ENCODE data around the gene DYRK1A.

DYRK1A gene

DNA sequence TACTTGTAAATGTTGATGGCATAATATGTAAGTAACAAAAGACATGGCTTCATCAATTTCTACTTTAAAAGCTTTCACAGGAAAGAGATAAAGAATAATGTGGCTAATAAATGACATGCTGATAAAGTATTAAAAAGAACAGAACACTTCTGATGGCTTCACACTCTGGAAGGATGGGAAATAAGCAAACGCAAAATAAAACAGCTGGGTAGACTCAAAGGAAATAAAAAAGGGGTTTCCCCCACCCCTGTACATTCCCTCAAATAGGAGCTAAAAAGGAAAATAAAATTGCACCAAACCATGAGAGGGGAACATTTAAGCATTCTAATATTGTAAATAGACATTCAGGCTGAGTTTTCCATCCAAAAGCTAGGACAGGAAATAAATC is 27.0 kb upstream of the DYRK1A start:
- H3K36me3 ChIP-seq (replicated peaks; ENCODE audit: insufficient read depth, low read length) = no peaks in the 10 kb centered on the region
- no peaks in the 10 kb centered on the region for H3F3A ChIP-seq (ENCODE audit: insufficient read depth, low read length)
- H3K27ac ChIP-seq (ENCODE audit: low read length) = no peak overlapping the region
- no peaks in the 10 kb centered on the region for H4K20me1 ChIP-seq (ENCODE audit: insufficient read depth, low read length)
- H3K9me2 ChIP-seq (replicated peaks; ENCODE audit: insufficient read depth, low read length) = no peaks in the 10 kb centered on the region
- no peaks in the 10 kb centered on the region for H3K4me1 ChIP-seq (ENCODE audit: low read length)
- DNase-seq = no peak
- no peaks in the 10 kb centered on the region for H3K9me3 ChIP-seq (replicated peaks; ENCODE audit: insufficient read depth, low read length)
- no peak overlapping the region for H2AFZ ChIP-seq (ENCODE audit: low read length)
- H3K9ac ChIP-seq (ENCODE audit: low read length) = no peak overlapping the region
- no peaks in the 10 kb centered on the region for H3K27me3 ChIP-seq (replicated peaks; ENCODE audit: insufficient read depth, low read length)
- no peaks in the 10 kb centered on the region for H3K79me2 ChIP-seq (ENCODE audit: low read length)
- H3K4me2 ChIP-seq (ENCODE audit: low read depth, low read length) = no peak overlapping the region
- no peak overlapping the region for H3K4me3 ChIP-seq (ENCODE audit: low read length)
- TF ChIP-seq, protein P1, sequence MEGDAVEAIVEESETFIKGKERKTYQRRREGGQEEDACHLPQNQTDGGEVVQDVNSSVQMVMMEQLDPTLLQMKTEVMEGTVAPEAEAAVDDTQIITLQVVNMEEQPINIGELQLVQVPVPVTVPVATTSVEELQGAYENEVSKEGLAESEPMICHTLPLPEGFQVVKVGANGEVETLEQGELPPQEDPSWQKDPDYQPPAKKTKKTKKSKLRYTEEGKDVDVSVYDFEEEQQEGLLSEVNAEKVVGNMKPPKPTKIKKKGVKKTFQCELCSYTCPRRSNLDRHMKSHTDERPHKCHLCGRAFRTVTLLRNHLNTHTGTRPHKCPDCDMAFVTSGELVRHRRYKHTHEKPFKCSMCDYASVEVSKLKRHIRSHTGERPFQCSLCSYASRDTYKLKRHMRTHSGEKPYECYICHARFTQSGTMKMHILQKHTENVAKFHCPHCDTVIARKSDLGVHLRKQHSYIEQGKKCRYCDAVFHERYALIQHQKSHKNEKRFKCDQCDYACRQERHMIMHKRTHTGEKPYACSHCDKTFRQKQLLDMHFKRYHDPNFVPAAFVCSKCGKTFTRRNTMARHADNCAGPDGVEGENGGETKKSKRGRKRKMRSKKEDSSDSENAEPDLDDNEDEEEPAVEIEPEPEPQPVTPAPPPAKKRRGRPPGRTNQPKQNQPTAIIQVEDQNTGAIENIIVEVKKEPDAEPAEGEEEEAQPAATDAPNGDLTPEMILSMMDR (IDR thresholded peaks at IDR 0.05; ENCODE audit: low read length) = no peak
- TF ChIP-seq EZH2 (optimal IDR thresholded peaks at IDR 0.05; ENCODE audit: low read depth, low read length) = no peak
- no peak for TF ChIP-seq EZH2phosphoT487 (IDR thresholded peaks at IDR 0.05; ENCODE audit: low read length)

DNA sequence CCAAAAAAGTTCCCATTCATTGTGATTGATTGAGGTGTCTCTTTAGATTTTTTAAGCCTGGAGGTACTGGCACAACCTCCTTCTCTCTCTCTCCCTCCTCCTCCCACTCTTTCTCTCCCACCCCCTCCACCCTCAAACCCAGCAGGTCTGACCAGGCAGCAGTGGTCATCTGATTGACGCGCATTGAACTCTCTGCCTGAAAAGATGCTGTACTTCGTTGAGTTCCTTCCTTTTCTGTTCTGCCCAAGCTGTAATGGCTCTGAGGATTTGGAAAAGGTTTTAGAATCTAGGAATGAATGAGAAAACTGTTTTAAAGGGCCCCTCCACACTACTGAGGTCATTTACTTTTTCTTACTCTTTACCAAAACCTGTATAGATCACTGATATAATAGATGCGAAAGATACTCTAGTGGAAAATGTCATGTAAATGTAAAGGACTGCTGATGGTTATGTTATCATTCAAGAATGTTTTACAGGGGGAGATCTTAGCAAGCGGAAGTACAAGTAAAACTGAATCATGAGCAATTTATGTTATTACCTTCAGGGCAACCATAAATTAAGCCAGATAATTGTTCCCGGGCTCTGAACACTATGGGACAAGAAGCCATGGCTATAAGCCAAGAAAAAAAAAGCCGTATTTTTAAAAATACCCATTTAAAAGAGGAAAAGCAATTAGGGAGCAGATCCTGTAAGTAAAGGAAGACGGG is 25.2 kb upstream of the DYRK1A start:
- Histone ChIP-seq H3K36me3 (replicated peaks; ENCODE audit: insufficient read depth, low read length) (no peaks in the 10 kb centered on the region; the same call in 1 of the 2 replicates), H3F3A (ENCODE audit: insufficient read depth, low read length) (no peaks in the 10 kb centered on the region), H3K9me2 (replicated peaks; ENCODE audit: insufficient read depth, low read length) (no peaks in the 10 kb centered on the region), H3K4me3 (ENCODE audit: low read length) (no peak overlapping the region), H2AFZ (ENCODE audit: low read length) (no peak overlapping the region), H3K9ac (ENCODE audit: low read length) (no peak overlapping the region), H3K79me2 (ENCODE audit: low read length) (no peaks in the 10 kb centered on the region), H3K9me3 (replicated peaks; ENCODE audit: insufficient read depth, low read length) (no peaks in the 10 kb centered on the region), H3K27me3 (replicated peaks; ENCODE audit: insufficient read depth, low read length) (no peaks in the 10 kb centered on the region), H3K27ac (ENCODE audit: low read length) (no peak overlapping the region), H3K4me1 (ENCODE audit: low read length) (no peaks in the 10 kb centered on the region), H3K4me2 (ENCODE audit: low read depth, low read length) (no peak overlapping the region), H4K20me1 (ENCODE audit: insufficient read depth, low read length) (no peaks in the 10 kb centered on the region)
- TF ChIP-seq EZH2 (optimal IDR thresholded peaks at IDR 0.05; ENCODE audit: low read depth, low read length) = no peak
- TF ChIP-seq, protein P1 (IDR thresholded peaks at IDR 0.05; ENCODE audit: low read length) = no peak
- no peak for TF ChIP-seq EZH2phosphoT487 (IDR thresholded peaks at IDR 0.05; ENCODE audit: low read length)
- DNase-seq = no peak

DNA sequence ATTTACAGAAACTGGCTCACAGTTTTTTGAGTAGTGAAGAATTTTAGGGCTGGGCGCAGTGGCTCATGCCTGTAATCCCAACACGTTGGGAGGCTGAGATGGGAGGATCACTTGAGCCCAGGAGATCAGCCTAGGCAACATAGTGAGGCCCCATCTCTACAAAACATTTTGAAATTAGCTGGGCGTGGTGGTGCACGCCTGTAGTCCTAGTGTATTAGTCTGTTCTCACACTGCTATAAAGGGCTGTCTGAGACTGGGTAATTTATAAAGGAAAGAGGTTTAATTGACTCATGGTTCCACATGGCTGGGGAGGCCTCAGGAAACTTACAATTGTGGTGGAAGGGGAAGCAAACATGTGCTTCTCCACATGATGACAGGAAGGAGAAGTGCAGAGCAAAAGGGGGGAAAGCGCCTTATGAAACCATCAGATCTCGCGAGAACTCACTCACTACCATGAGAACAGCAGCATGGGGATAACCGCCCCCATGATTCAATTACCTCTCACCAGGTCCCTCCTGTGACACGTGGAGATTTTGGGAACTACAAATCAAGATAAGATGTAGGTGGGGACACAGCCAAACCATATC is 24.4 kb upstream of the DYRK1A start:
- H3K27ac ChIP-seq (ENCODE audit: low read length) = no peak overlapping the region
- no peaks in the 10 kb centered on the region for H3K9me3 ChIP-seq (replicated peaks; ENCODE audit: insufficient read depth, low read length)
- H3K79me2 ChIP-seq (ENCODE audit: low read length) = no peaks in the 10 kb centered on the region
- H3K27me3 ChIP-seq (replicated peaks; ENCODE audit: insufficient read depth, low read length) = no peaks in the 10 kb centered on the region
- no peaks in the 10 kb centered on the region for H3K9me2 ChIP-seq (replicated peaks; ENCODE audit: insufficient read depth, low read length)
- H3K4me1 ChIP-seq (ENCODE audit: low read length) = no peaks in the 10 kb centered on the region
- TF ChIP-seq, protein P1 (IDR thresholded peaks at IDR 0.05; ENCODE audit: low read length) = no peak
- no peak for TF ChIP-seq EZH2phosphoT487 (IDR thresholded peaks at IDR 0.05; ENCODE audit: low read length)
- no peak for TF ChIP-seq EZH2 (optimal IDR thresholded peaks at IDR 0.05; ENCODE audit: low read depth, low read length)
- H3K4me2 ChIP-seq (ENCODE audit: low read depth, low read length) = no peak overlapping the region
- DNase-seq = no peak
- H2AFZ ChIP-seq (ENCODE audit: low read length) = no peak overlapping the region
- no peaks in the 10 kb centered on the region; the same call in 1 of the 2 replicates for H3K36me3 ChIP-seq (replicated peaks; ENCODE audit: insufficient read depth, low read length)
- no peak overlapping the region for H3K9ac ChIP-seq (ENCODE audit: low read length)
- no peaks in the 10 kb centered on the region for H3F3A ChIP-seq (ENCODE audit: insufficient read depth, low read length)
- no peaks in the 10 kb centered on the region for H4K20me1 ChIP-seq (ENCODE audit: insufficient read depth, low read length)
- no peak overlapping the region for H3K4me3 ChIP-seq (ENCODE audit: low read length)

Data from MM.1S (cell line).